OCI-LY7 (cell line): ENCODE results near the gene GIMAP6. TPM values are rescaled to one million over a fixed set of nuclear protein-coding genes. Genes with fewer than 3 reads are reported as not detected.

Source experiments
- BruUV-seq: library from RNA; stranded (reverse); fragments of 400-500 nt; replicated peaks from 2 replicates; lab custom pipeline; 2021; lab: Mats Ljungman, UMichigan
- CTCF ChIA-PET: fragments of 300-600 bp; sonication (Branson Sonifier 250); formaldehyde crosslinking; loops from one replicate; lab custom pipeline; 2022; ENCODE audit warnings: antibody characterized with exemption; ENCODE audit not compliant: unreplicated experiment; lab: Charles Lee
- POLR2A ChIA-PET: fragments of 300-600 bp; sonication (Branson Sonifier 250); formaldehyde crosslinking; loops from one replicate; lab custom pipeline; 2022; ENCODE audit warnings: antibody characterized with exemption; lab: Charles Lee
- DNase-seq: peaks from one replicate; pipeline ENCODE4 v3.0.0-alpha.2; 2015; ENCODE audit warnings: low spot score
- H2AFZ ChIP-seq: fragments of 200-600 bp; sonication (generic), shearing (Covaris generic); 2 replicates; pipeline ENCODE4 v1.6.1; 2014; ENCODE audit warnings: mild to moderate bottlenecking, antibody characterized with exemption, low read length, moderate library complexity
- H3K27ac ChIP-seq: fragments of 200-600 bp; sonication (generic); 2 replicates; pipeline ENCODE4 v1.5.1; 2014; ENCODE audit warnings: mixed run types, low read depth, mild to moderate bottlenecking, moderate library complexity, low read length, inconsistent platforms; ENCODE audit not compliant: poor library complexity, severe bottlenecking
- H3K36me3 ChIP-seq: fragments of 200-600 bp; sonication (generic); 2 replicates; pipeline ENCODE4 v1.6.1; 2014; ENCODE audit warnings: mild to moderate bottlenecking, antibody characterized with exemption, low read length, moderate library complexity, mixed read lengths; ENCODE audit not compliant: insufficient read depth
- H3K4me1 ChIP-seq: fragments of 200-600 bp; sonication (generic); 2 replicates; pipeline ENCODE4 v1.5.1; 2014; ENCODE audit warnings: mild to moderate bottlenecking, low read length; ENCODE audit not compliant: insufficient read depth, poor library complexity, severe bottlenecking
- H3K4me2 ChIP-seq: fragments of 200-600 bp; sonication (generic); 2 replicates; pipeline ENCODE4 v1.6.1; 2014; ENCODE audit warnings: mild to moderate bottlenecking, low read length
- H3K4me3 ChIP-seq: fragments of 200-600 bp; sonication (generic); 2 replicates; pipeline ENCODE4 v1.5.1; 2014; ENCODE audit warnings: mild to moderate bottlenecking, low read depth, low read length; ENCODE audit not compliant: poor library complexity, severe bottlenecking
- H3K79me2 ChIP-seq: fragments of 200-600 bp; sonication (generic); 2 replicates; pipeline ENCODE4 v1.6.1; 2016; ENCODE audit warnings: low read depth, mild to moderate bottlenecking, low read length, moderate library complexity, mixed read lengths; ENCODE audit not compliant: insufficient read depth
- H3K9me2 ChIP-seq: fragments of 200-600 bp; sonication (generic); 2 replicates; pipeline ENCODE4 v1.6.1; 2016; ENCODE audit warnings: mild to moderate bottlenecking, low read length, mixed read lengths; ENCODE audit not compliant: insufficient read depth
- H3K9me3 ChIP-seq: fragments of 200-600 bp; sonication (generic); 2 replicates; pipeline ENCODE4 v1.6.1; 2014; ENCODE audit warnings: mild to moderate bottlenecking, mixed run types, low read length, mixed read lengths
- H4K20me1 ChIP-seq: fragments of 200-600 bp; sonication (generic); 2 replicates; pipeline ENCODE4 v1.6.1; 2014; ENCODE audit warnings: mild to moderate bottlenecking, antibody characterized with exemption, low read length, moderate library complexity, mixed read lengths; ENCODE audit not compliant: insufficient read depth
- EZH2phosphoT487 ChIP-seq: fragments of 200-600 bp; sonication (generic); IDR thresholded peaks from 2 replicates; pipeline ENCODE4 v1.6.1; 2018; ENCODE audit warnings: low read depth, borderline replicate concordance, mild to moderate bottlenecking, mixed run types, antibody characterized with exemption, low read length, moderate library complexity, mixed read lengths
- intact Hi-C: fragments of 100-400 bp; cut with micrococcal nuclease; formaldehyde crosslinking; loops from one replicate; pipeline ENCODE4 v1.10.0; 2022; ENCODE audit not compliant: unreplicated experiment
- total RNA-seq, 2 experiments: library from RNA; depleted of rRNA in 1 of 2; stranded (reverse); fragments of >200 nt in 1 of 2; shearing (Covaris generic) in 1 of 2; gene quantifications; 2 replicates each; pipeline ENCODE4 v1.2.3, GENCODE V29; 2014 to 2022
- TF ChIP-seq, protein P1 (sequence below): fragments of 200-600 bp; sonication (generic); conservative IDR thresholded peaks from 2 replicates; pipeline ENCODE4 v1.5.1; 2014; ENCODE audit warnings: mild to moderate bottlenecking, antibody characterized with exemption, low read length, moderate library complexity, mixed read lengths

GIMAP6 gene
- total RNA-seq, 2 experiments from 2014 or later, result not detected

DNA sequence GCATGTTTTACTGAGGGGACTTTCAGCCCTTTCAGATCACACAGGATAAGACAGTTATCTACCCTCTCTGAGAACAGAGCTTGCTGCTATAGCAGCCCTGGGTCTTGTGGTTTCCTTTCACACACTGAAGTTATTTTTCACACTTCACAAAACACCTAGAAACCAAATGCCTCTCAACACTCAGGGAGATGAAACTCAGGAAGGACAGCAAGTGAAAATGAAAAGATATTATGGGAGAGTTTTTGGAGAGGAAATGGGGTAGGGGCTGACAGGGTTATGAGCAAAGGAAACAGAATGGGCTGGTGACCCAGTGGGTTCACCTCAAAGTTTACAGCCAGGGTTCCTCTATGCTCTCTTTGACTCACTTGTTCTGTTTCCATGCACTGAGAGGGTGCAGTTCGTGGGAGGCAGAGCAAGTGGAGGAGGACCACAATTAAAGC is 36.3 kb upstream of the GIMAP6 start:
- intact Hi-C loops, result no loop called here
- H3K9me2 ChIP-seq, result no peaks in the 10 kb centered on the region
- no TSS peak for BruUV-seq
- H3K9me3 ChIP-seq, result no peaks in the 10 kb centered on the region
- no peaks in the 10 kb centered on the region for H4K20me1 ChIP-seq
- CTCF ChIA-PET, result no interaction called here
- peaks cover 8% of the 10 kb centered on the region for H3K4me1 ChIP-seq
- H3K36me3 ChIP-seq, result no peaks in the 10 kb centered on the region
- no peak overlapping the region for H3K4me2 ChIP-seq
- no peak overlapping the region for H2AFZ ChIP-seq
- H3K4me3 ChIP-seq, result no peak overlapping the region
- no peaks in the 10 kb centered on the region for H3K79me2 ChIP-seq
- no peak for DNase-seq
- H3K27ac ChIP-seq, result no peak overlapping the region
- POLR2A ChIA-PET, result no interaction called here
- TF ChIP-seq, protein P1, sequence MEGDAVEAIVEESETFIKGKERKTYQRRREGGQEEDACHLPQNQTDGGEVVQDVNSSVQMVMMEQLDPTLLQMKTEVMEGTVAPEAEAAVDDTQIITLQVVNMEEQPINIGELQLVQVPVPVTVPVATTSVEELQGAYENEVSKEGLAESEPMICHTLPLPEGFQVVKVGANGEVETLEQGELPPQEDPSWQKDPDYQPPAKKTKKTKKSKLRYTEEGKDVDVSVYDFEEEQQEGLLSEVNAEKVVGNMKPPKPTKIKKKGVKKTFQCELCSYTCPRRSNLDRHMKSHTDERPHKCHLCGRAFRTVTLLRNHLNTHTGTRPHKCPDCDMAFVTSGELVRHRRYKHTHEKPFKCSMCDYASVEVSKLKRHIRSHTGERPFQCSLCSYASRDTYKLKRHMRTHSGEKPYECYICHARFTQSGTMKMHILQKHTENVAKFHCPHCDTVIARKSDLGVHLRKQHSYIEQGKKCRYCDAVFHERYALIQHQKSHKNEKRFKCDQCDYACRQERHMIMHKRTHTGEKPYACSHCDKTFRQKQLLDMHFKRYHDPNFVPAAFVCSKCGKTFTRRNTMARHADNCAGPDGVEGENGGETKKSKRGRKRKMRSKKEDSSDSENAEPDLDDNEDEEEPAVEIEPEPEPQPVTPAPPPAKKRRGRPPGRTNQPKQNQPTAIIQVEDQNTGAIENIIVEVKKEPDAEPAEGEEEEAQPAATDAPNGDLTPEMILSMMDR, result no peak
- no peak for TF ChIP-seq EZH2phosphoT487

DNA sequence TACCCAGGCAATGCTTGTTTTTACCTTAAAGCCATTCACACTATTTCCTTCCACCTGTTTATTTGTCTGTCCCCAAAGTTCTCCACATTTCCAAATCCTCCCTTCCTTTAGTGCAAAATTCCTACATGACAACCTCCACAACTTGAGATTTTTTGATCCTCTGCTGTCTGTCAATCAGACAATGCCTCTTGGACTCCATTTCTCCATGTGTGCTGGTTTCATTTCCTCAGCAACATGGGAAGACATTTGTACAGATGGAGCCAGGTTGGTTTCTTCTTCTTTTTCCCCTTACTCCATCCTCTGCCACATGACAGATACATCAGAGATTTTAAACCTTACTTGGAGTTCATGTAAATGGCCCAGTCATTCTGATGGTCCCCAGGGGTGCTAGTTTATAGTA is 34.2 kb upstream of the GIMAP6 start:
- TF ChIP-seq, protein P1, result no peak
- no peak for TF ChIP-seq EZH2phosphoT487
- no peaks in the 10 kb centered on the region for H4K20me1 ChIP-seq
- H3K4me1 ChIP-seq, result peaks cover 8% of the 10 kb centered on the region
- H3K4me2 ChIP-seq, result no peak overlapping the region
- intact Hi-C loops, result no loop called here
- DNase-seq, result no peak
- BruUV-seq, result no TSS peak
- no peak overlapping the region for H3K4me3 ChIP-seq
- CTCF ChIA-PET, result no interaction called here
- no peak overlapping the region for H2AFZ ChIP-seq
- no peaks in the 10 kb centered on the region for H3K9me2 ChIP-seq
- no peaks in the 10 kb centered on the region for H3K36me3 ChIP-seq
- POLR2A ChIA-PET, result no interaction called here
- no peaks in the 10 kb centered on the region for H3K79me2 ChIP-seq
- H3K27ac ChIP-seq, result no peak overlapping the region
- H3K9me3 ChIP-seq, result no peaks in the 10 kb centered on the region

DNA sequence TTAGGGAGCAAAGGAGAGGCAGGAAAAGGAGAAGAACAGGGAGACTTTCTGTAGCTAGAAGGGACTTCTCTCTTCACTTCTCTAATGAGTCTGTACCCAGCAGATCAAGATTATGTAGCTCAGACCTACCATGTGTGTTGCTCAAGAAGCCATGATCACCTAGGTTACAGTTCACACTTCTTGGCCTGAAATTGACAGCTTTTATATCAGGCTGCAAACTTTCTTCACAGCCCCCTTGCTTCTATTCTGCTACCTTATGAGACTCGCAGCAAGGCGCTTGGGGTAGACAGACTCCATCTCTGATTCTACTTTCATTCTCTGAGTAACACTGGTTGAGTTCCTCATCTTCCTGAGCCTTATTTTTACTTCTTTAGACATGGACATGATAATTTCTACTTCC is 33.7 kb upstream of the GIMAP6 start:
- DNase-seq, result no peak
- Histone ChIP-seq H2AFZ (no peak overlapping the region), H3K36me3 (no peaks in the 10 kb centered on the region), H3K4me3 (no peak overlapping the region), H3K4me2 (no peak overlapping the region), H4K20me1 (no peaks in the 10 kb centered on the region), H3K9me3 (no peaks in the 10 kb centered on the region), H3K9me2 (no peaks in the 10 kb centered on the region), H3K4me1 (peaks cover 8% of the 10 kb centered on the region), H3K27ac (no peak overlapping the region), H3K79me2 (no peaks in the 10 kb centered on the region)
- CTCF ChIA-PET, result no interaction called here
- no TSS peak for BruUV-seq
- TF ChIP-seq EZH2phosphoT487, result no peak
- TF ChIP-seq, protein P1, result no peak
- intact Hi-C loops, result no loop called here
- POLR2A ChIA-PET, result no interaction called here
